Retinal pigment epithelial cell (primary cell): ENCODE measurements around the gene COL27A1.
"Not testable (repeated sequence)": the region's sequence is repeated elsewhere in the genome, so short reads cannot be mapped to it uniquely, and the experiment has no call there.

Experiments
- DNase-seq: peaks from one replicate; pipeline ENCODE4 v3.0.0-alpha.2; 2010; ENCODE audit warnings: low read depth
- H3K4me3 ChIP-seq: 2 replicates; pipeline ENCODE4 v1.5.1; 2011; ENCODE audit warnings: mild to moderate bottlenecking, low read length, control low read depth, moderate library complexity
- TF ChIP-seq, protein P1 (sequence below): conservative IDR thresholded peaks from 2 replicates; pipeline ENCODE4 v1.5.1; 2011; ENCODE audit warnings: low read depth, low read length, control low read depth, inconsistent platforms

Gene COL27A1

GRCh38 chr9:114189823-114190562, 34.7 kb downstream of the COL27A1 start:
- H3K4me3 ChIP-seq: no peak overlapping the region
- TF ChIP-seq, protein P1, sequence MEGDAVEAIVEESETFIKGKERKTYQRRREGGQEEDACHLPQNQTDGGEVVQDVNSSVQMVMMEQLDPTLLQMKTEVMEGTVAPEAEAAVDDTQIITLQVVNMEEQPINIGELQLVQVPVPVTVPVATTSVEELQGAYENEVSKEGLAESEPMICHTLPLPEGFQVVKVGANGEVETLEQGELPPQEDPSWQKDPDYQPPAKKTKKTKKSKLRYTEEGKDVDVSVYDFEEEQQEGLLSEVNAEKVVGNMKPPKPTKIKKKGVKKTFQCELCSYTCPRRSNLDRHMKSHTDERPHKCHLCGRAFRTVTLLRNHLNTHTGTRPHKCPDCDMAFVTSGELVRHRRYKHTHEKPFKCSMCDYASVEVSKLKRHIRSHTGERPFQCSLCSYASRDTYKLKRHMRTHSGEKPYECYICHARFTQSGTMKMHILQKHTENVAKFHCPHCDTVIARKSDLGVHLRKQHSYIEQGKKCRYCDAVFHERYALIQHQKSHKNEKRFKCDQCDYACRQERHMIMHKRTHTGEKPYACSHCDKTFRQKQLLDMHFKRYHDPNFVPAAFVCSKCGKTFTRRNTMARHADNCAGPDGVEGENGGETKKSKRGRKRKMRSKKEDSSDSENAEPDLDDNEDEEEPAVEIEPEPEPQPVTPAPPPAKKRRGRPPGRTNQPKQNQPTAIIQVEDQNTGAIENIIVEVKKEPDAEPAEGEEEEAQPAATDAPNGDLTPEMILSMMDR: no peak
- no peak for DNase-seq

DNA sequence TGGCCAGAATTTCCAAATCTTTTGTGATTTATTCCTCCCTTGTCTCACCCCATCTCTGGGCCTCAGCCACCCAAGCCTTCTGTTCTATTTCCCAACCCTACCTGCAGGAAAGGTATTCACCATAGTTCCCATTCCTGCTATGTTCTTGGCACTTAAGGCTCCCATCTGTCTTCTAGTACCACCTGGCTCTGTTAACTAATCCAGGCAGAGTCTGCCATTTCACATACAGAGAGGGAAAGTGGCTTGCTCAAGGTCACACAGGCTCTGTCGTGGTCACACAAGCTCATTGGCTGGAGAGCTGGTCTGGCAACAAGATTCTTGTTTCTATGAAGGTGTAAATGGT, 35.2 kb downstream of the COL27A1 start:
- H3K4me3 ChIP-seq: no peak overlapping the region
- TF ChIP-seq, protein P1: no peak
- DNase-seq: no peak

DNA sequence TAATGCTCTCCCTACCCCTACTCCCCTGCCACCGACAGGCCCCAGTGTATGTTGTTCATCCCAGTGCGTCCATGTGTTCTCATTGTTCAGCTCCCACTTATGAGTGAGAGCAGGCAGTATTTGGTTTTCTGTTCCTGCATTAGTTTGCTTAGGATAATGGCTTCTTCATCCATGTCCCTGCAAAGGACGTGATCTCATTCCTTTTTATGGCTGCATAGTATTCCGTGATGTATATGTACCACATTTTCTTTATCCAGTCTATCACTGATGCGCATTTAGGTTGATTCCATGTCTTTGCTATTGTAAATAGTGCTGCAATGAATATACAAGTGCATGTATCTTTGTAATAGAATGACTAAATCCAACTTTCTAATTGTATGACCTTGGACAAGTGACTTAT, 36.1 kb downstream of the COL27A1 start:
- not testable (repeated sequence) for H3K4me3 ChIP-seq, DNase-seq

DNA sequence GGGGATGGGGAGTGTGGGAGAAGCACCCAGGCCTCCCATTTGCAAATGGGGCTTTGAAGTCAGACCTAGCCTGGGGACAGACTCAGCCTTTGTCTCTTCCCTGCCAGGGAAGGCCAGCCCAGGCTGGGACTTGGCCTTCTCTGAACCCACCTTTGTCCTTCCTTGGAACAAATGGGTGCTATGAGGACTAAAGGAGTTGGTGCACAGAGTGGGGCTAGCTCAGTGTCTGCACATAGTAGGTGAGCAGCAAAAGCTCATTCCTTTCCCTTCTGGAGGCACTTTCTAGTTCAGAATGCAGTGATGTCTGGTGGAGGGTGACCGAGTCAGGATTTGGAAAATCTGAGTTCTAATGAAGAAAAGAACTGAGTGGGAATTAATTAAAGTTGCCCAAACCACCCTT, 37.2 kb downstream of the COL27A1 start:
- no peak overlapping the region for H3K4me3 ChIP-seq
- DNase-seq: no peak
- TF ChIP-seq, protein P1: no peak

GRCh38 chr9:114193090-114193489, 37.8 kb downstream of the COL27A1 start:
- TF ChIP-seq, protein P1: no peak
- no peak overlapping the region for H3K4me3 ChIP-seq
- no peak for DNase-seq

DNA sequence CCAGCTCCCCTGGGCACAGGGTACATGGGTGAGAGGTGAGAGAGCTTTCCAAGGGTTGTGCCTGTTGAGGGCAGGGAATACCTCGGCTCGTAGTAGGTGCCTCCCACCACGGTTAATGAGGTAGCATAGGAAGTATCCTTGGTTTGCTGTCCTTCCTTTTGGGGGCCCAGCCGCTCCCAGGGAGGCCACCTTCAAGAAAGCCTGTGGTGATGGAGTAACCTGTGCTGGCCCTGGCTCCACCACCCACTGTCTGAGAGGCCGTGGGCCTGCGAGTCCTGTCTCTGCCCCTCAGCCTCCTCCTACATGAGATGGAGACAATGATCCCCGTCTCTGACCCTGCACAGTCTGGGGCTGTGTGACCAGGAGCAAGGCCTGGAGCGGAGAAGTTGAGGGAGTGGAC, 40.8 kb downstream of the COL27A1 start:
- H3K4me3 ChIP-seq: no peak overlapping the region
- no peak for DNase-seq
- TF ChIP-seq, protein P1: no peak

DNA sequence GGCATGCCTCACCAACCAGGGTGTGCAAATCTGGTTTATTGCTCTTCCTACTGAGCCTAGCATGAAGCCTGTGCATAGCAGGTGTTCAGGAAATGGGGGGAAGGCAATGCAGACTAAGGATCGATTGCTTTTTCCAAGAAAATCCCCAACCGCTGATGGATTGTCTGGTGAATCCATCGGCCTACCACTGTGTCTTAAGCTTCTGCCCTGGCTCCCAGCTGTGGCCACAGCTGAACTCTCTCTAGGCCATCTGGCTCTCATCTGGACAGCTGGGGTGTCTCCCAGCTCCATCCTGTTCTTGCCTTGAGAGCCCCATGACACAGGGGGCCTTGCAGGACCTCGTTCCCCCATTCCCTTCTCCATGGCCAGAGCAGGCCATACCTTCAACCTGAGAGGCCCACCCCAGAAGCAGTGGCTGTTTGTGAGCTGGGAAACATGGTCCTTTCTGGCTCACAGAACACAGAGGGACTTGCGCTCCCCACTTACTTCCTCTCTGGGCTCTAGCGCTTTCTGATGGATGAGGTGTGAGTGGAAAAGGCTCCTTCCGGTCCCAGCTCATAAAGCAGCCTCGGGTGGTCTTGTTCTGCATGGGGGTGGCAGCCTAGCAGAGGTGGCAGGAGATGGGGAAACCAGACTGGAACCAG, 41.8 kb downstream of the COL27A1 start:
- no peak for DNase-seq
- TF ChIP-seq, protein P1: no peak
- no peak overlapping the region for H3K4me3 ChIP-seq
